Liver (tissue), 9 donors: ENCODE measurements around the gene TRIP13. TPM values are rescaled to one million over a fixed set of nuclear protein-coding genes. Genes with fewer than 3 reads are reported as not detected.

Source experiments
- DNase-seq: peaks from one replicate; pipeline ENCODE4 v3.0.0-alpha.2; 2017; ENCODE audit warnings: low spot score
- H3K27ac ChIP-seq, 2 donors: one replicate each; pipeline ENCODE4 v1.7.0; 2013; ENCODE audit warnings: inconsistent platforms in 2 of 2, low read length in 2 of 2, control low read depth in 1 of 2, low read depth in 1 of 2, mild to moderate bottlenecking in 1 of 2
- H3K27me3 ChIP-seq, 4 donors: one replicate each; pipeline versions ENCODE4 v1.6.1 to v1.7.0; 2013; ENCODE audit warnings: low read length in 3 of 4, inconsistent platforms in 1 of 4, mild to moderate bottlenecking in 1 of 4, moderate library complexity in 1 of 4; ENCODE audit not compliant: control insufficient read depth in 4 of 4, insufficient read depth in 4 of 4
- H3K36me3 ChIP-seq, 4 donors: one replicate each; pipeline versions ENCODE4 v1.6.1 to v1.7.0; 2013; ENCODE audit warnings: low read length in 3 of 4, mild to moderate bottlenecking in 3 of 4, low read depth in 1 of 4, moderate library complexity in 1 of 4; ENCODE audit not compliant: control insufficient read depth in 4 of 4, insufficient read depth in 3 of 4
- H3K4me1 ChIP-seq, 4 donors: one replicate each; pipeline versions ENCODE4 v1.6.1 to v1.7.0; 2013; ENCODE audit warnings: low read length in 3 of 4, mild to moderate bottlenecking in 3 of 4, moderate library complexity in 1 of 4; ENCODE audit not compliant: control insufficient read depth in 4 of 4, insufficient read depth in 4 of 4
- H3K4me3 ChIP-seq, 3 donors: one replicate each; pipeline versions ENCODE4 v1.6.1 to v1.7.0; 2013; ENCODE audit warnings: low read length in 3 of 3, control low read depth in 1 of 3, low read depth in 1 of 3, mild to moderate bottlenecking in 1 of 3
- H3K9ac ChIP-seq, 2 donors: one replicate each; pipeline ENCODE4 v1.7.0; 2013; ENCODE audit warnings: low read length in 2 of 2, mild to moderate bottlenecking in 2 of 2, moderate library complexity in 2 of 2, control low read depth in 1 of 2, low read depth in 1 of 2
- H3K9me3 ChIP-seq, 4 donors: one replicate each; pipeline versions ENCODE4 v1.6.1 to v1.7.0; 2013; ENCODE audit warnings: low read length in 3 of 4; ENCODE audit not compliant: control insufficient read depth in 4 of 4
- EGR1 ChIP-seq, 2 donors: IDR thresholded peaks; 2 replicates each; pipeline ENCODE4 v1.6.1; 2016 to 2018; ENCODE audit warnings: antibody characterized with exemption in 2 of 2, low read depth in 2 of 2
- FOXA1 ChIP-seq: IDR thresholded peaks from 2 replicates; pipeline ENCODE4 v1.6.1; 2016; ENCODE audit warnings: antibody characterized with exemption
- FOXA2 ChIP-seq: IDR thresholded peaks from 2 replicates; pipeline ENCODE4 v1.6.1; 2016; ENCODE audit warnings: antibody characterized with exemption
- GABPA ChIP-seq, 2 donors: IDR thresholded peaks in 1 of 2; conservative IDR thresholded peaks in 1 of 2; 2 replicates each; pipeline ENCODE4 v1.6.1; 2016; ENCODE audit warnings: antibody characterized with exemption in 2 of 2, mild to moderate bottlenecking in 1 of 2, moderate library complexity in 1 of 2
- HNF4A ChIP-seq, 2 donors: conservative IDR thresholded peaks; 2 replicates each; pipeline ENCODE4 v1.6.1; 2016; ENCODE audit warnings: antibody characterized with exemption in 2 of 2, mild to moderate bottlenecking in 2 of 2
- HNF4G ChIP-seq: IDR thresholded peaks from 2 replicates; pipeline ENCODE4 v1.6.1; 2016; ENCODE audit warnings: antibody characterized with exemption
- JUND ChIP-seq, 2 donors: IDR thresholded peaks; 2 replicates each; pipeline ENCODE4 v1.6.1; 2016; ENCODE audit warnings: antibody characterized with exemption in 2 of 2
- MAX ChIP-seq: IDR thresholded peaks from 2 replicates; pipeline ENCODE4 v1.6.1; 2016; ENCODE audit warnings: antibody characterized with exemption
- NR2F2 ChIP-seq: IDR thresholded peaks from 2 replicates; pipeline ENCODE4 v1.6.1; 2016; ENCODE audit warnings: antibody characterized with exemption
- RAD21 ChIP-seq, 2 donors: IDR thresholded peaks; 2 replicates each; pipeline ENCODE4 v1.6.1; 2016; ENCODE audit warnings: antibody characterized with exemption in 2 of 2, mild to moderate bottlenecking in 2 of 2
- RXRA ChIP-seq, 2 donors: IDR thresholded peaks; 2 replicates each; pipeline ENCODE4 v1.6.1; 2017 to 2018; ENCODE audit warnings: antibody characterized with exemption in 2 of 2, mild to moderate bottlenecking in 1 of 2
- SP1 ChIP-seq: IDR thresholded peaks from 2 replicates; pipeline ENCODE4 v1.6.1; 2018; ENCODE audit warnings: antibody characterized with exemption, mild to moderate bottlenecking
- TAF1 ChIP-seq: conservative IDR thresholded peaks from 2 replicates; pipeline ENCODE4 v1.6.1; 2016; ENCODE audit warnings: antibody characterized with exemption, mild to moderate bottlenecking
- YY1 ChIP-seq: IDR thresholded peaks from 2 replicates; pipeline ENCODE4 v1.6.1; 2016; ENCODE audit warnings: antibody characterized with exemption, mild to moderate bottlenecking
- ZBTB33 ChIP-seq: IDR thresholded peaks from 2 replicates; pipeline ENCODE4 v1.6.1; 2016; ENCODE audit warnings: antibody characterized with exemption
- WGBS: extraction: QIAGEN DNeasy Blood & Tissue Kit; methylation state at CpG from one replicate; pipeline ENCODE4 v1.1.7; 2013; 5-methylcytosine and 5-hydroxymethylcytosine counted together
- polyA plus RNA-seq, 2 donors: library from polyadenylated mRNA; stranded (reverse) in 1 of 2; unstranded in 1 of 2; fragments of 200-250 nt in 1 of 2; fragments of >200 nt in 1 of 2; fragmentation: Nextera tagmentation in 1 of 2; extraction: Ambion mirVana in 1 of 2; gene quantifications; one replicate each; pipeline versions ENCODE4 v1.2.1 to v1.2.3, GENCODE V29; 2013 to 2015
- total RNA-seq, 2 donors: library from RNA; depleted of rRNA; stranded (reverse); fragments of >200 nt; gene quantifications; one replicate each; pipeline ENCODE4 v1.2.3, GENCODE V29; 2014
- TF ChIP-seq, protein P1 (sequence below): fragments of 150-350 bp; IDR thresholded peaks from 2 replicates; pipeline ENCODE4 v1.5.1; 2017; ENCODE audit warnings: improper control_type of control experiment, low read depth, low read length; ENCODE audit not compliant: missing input control
- TF ChIP-seq, protein P2 (sequence below): IDR thresholded peaks from 2 replicates; pipeline ENCODE4 v1.6.1; 2016; ENCODE audit warnings: antibody characterized with exemption, mild to moderate bottlenecking
- TF ChIP-seq, protein P3 (sequence below): IDR thresholded peaks from 2 replicates; pipeline ENCODE4 v1.6.1; 2016; ENCODE audit warnings: antibody characterized with exemption
- donor health status: healthy.
- donor health status: healthy.
- donor health status: healthy.
- donor health status: healthy.
- donor health status: healthy.

Gene TRIP13
- total and polyA plus RNA-seq, 4 donors: 0.42 to 12.4 (median 0.84) TPM

- Histone ChIP-seq H3K36me3 (peaks cover 4 to 38% (median 11%) of the 10 kb centered on the region in 4 donors), H3K27me3 (no peaks in the 10 kb centered on the region), H3K9me3 (no peaks in the 10 kb centered on the region), H3K27ac (no peak overlapping the region), H3K4me3 (no peak overlapping the region), H3K9ac (no peak overlapping the region), H3K4me1 (peaks cover 0 to 2% (median 0%) of the 10 kb centered on the region in 4 donors)
- no peak for DNase-seq
- 94% methylated on average over 25 of the region's 25 CpGs for WGBS
- TF ChIP-seq TAF1 (no peak), GABPA (IDR thresholded peaks at IDR 0.05 in 1 of 2, conservative IDR thresholded peaks at IDR 0.05 in 1 of 2) (no peak), HNF4A (conservative IDR thresholded peaks at IDR 0.05) (no peak), JUND (IDR thresholded peaks at IDR 0.05) (no peak), FOXA2 (no peak), MAX (no peak), EGR1 (IDR thresholded peaks at IDR 0.05; ENCODE audit: low read depth in 2 of 2) (no peak), FOXA1 (no peak), ZBTB33 (no peak), HNF4G (no peak), SP1 (no peak), RAD21 (IDR thresholded peaks at IDR 0.05) (no peak), YY1 (no peak), RXRA (IDR thresholded peaks at IDR 0.05) (no peak), NR2F2 (no peak)
- TF ChIP-seq, protein P1, sequence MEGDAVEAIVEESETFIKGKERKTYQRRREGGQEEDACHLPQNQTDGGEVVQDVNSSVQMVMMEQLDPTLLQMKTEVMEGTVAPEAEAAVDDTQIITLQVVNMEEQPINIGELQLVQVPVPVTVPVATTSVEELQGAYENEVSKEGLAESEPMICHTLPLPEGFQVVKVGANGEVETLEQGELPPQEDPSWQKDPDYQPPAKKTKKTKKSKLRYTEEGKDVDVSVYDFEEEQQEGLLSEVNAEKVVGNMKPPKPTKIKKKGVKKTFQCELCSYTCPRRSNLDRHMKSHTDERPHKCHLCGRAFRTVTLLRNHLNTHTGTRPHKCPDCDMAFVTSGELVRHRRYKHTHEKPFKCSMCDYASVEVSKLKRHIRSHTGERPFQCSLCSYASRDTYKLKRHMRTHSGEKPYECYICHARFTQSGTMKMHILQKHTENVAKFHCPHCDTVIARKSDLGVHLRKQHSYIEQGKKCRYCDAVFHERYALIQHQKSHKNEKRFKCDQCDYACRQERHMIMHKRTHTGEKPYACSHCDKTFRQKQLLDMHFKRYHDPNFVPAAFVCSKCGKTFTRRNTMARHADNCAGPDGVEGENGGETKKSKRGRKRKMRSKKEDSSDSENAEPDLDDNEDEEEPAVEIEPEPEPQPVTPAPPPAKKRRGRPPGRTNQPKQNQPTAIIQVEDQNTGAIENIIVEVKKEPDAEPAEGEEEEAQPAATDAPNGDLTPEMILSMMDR: no peak
- TF ChIP-seq, protein P2, sequence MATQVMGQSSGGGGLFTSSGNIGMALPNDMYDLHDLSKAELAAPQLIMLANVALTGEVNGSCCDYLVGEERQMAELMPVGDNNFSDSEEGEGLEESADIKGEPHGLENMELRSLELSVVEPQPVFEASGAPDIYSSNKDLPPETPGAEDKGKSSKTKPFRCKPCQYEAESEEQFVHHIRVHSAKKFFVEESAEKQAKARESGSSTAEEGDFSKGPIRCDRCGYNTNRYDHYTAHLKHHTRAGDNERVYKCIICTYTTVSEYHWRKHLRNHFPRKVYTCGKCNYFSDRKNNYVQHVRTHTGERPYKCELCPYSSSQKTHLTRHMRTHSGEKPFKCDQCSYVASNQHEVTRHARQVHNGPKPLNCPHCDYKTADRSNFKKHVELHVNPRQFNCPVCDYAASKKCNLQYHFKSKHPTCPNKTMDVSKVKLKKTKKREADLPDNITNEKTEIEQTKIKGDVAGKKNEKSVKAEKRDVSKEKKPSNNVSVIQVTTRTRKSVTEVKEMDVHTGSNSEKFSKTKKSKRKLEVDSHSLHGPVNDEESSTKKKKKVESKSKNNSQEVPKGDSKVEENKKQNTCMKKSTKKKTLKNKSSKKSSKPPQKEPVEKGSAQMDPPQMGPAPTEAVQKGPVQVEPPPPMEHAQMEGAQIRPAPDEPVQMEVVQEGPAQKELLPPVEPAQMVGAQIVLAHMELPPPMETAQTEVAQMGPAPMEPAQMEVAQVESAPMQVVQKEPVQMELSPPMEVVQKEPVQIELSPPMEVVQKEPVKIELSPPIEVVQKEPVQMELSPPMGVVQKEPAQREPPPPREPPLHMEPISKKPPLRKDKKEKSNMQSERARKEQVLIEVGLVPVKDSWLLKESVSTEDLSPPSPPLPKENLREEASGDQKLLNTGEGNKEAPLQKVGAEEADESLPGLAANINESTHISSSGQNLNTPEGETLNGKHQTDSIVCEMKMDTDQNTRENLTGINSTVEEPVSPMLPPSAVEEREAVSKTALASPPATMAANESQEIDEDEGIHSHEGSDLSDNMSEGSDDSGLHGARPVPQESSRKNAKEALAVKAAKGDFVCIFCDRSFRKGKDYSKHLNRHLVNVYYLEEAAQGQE: no peak
- TF ChIP-seq, protein P3, sequence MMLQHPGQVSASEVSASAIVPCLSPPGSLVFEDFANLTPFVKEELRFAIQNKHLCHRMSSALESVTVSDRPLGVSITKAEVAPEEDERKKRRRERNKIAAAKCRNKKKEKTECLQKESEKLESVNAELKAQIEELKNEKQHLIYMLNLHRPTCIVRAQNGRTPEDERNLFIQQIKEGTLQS: no peak
These were observed 30.1 kb upstream of the TRIP13 start for GRCh38 chr5:862367-863243.
